SJCRH30 (cell line): Measurements from ENCODE around the gene ANAPC5. TPM values are rescaled to one million over a fixed set of nuclear protein-coding genes. Genes with fewer than 3 reads are reported as not detected.
"Not testable (repeated sequence)": the region's sequence is repeated elsewhere in the genome, so short reads cannot be mapped to it uniquely, and the experiment has no call there.

Experiments used
- DNase-seq, 2 experiments: peaks; one replicate each; pipeline ENCODE4 v3.0.0-alpha.2; 2015 to 2020
- H3K27ac ChIP-seq: fragments of 250-450 bp; sonication (Bioruptor Pico); 2 replicates; pipeline ENCODE4 v1.5.1; 2020; ENCODE audit warnings: mild to moderate bottlenecking, moderate library complexity
- H3K27me3 ChIP-seq: fragments of 250-450 bp; sonication (Bioruptor Pico); 2 replicates; pipeline ENCODE4 v1.5.1; 2020; ENCODE audit warnings: mild to moderate bottlenecking, moderate library complexity
- H3K36me3 ChIP-seq: fragments of 250-450 bp; sonication (Bioruptor Pico); 2 replicates; pipeline ENCODE4 v1.5.1; 2020; ENCODE audit warnings: mild to moderate bottlenecking, moderate library complexity
- H3K4me1 ChIP-seq: fragments of 250-450 bp; sonication (Bioruptor Pico); 2 replicates; pipeline ENCODE4 v1.5.1; 2020; ENCODE audit warnings: mild to moderate bottlenecking, moderate library complexity
- H3K4me3 ChIP-seq: fragments of 250-450 bp; sonication (Bioruptor Pico); 2 replicates; pipeline ENCODE4 v1.5.1; 2020; ENCODE audit warnings: mild to moderate bottlenecking, moderate library complexity
- H3K9me3 ChIP-seq: fragments of 250-450 bp; sonication (Bioruptor Pico); replicated peaks from 2 replicates; pipeline ENCODE4 v1.5.1; 2020; ENCODE audit warnings: mild to moderate bottlenecking, moderate library complexity
- total RNA-seq: library from RNA; depleted of rRNA; stranded (reverse); fragments of >200 nt; shearing (Covaris generic); gene quantifications from 2 replicates; pipeline ENCODE4 v1.2.3, GENCODE V29; 2014; rRNA removed

Gene ANAPC5, protein sequence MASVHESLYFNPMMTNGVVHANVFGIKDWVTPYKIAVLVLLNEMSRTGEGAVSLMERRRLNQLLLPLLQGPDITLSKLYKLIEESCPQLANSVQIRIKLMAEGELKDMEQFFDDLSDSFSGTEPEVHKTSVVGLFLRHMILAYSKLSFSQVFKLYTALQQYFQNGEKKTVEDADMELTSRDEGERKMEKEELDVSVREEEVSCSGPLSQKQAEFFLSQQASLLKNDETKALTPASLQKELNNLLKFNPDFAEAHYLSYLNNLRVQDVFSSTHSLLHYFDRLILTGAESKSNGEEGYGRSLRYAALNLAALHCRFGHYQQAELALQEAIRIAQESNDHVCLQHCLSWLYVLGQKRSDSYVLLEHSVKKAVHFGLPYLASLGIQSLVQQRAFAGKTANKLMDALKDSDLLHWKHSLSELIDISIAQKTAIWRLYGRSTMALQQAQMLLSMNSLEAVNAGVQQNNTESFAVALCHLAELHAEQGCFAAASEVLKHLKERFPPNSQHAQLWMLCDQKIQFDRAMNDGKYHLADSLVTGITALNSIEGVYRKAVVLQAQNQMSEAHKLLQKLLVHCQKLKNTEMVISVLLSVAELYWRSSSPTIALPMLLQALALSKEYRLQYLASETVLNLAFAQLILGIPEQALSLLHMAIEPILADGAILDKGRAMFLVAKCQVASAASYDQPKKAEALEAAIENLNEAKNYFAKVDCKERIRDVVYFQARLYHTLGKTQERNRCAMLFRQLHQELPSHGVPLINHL
- 107 and 115 TPM in 2 replicates for total RNA-seq

DNA sequence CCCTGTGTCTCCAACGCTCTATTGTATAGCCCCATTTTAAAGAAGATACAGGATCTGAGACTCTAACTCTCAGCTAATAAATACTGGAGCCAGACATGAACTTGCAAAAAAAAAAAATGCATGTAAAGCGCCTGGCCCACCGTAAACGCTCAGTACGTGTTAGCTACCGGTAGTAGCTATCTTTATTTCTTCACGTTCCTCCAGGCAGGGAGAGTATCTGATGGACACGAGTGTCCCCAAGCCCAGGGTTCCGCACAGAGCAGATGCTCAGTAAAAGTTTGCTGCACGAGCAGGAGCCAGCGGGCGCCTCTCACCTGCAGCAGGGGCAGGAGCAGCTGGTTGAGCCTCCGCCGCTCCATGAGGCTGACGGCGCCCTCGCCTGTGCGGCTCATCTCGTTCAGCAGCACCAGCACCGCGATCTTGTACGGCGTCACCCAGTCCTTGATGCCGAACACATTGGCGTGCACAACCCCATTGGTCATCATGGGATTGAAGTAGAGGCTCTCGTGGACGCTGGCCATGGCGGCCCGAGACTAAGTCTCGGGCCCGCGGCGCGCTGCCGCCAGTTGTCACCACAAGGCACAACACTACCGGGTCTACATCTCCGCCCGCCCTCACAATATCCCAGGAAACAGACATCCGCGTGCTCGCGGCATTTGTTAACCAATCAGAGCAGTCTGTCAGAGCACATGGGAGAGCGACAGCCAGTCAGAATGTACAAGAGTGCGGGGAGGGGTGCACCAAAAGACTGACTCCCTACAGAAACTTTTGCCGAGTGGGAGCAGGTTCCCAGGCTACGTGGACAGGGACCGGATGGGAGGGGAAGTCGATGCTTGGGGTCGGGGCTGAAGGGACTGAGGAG is at the start of gene ANAPC5:
TSS of gene ANAPC5 (minus strand) at position 592 of the 862 bp plus-strand sequence. CDS start at position 521, 71 bp downstream.
- Histone ChIP-seq H3K27me3 (no peaks in the 10 kb centered on the region), H3K9me3 (no peaks in the 10 kb centered on the region), H3K4me3 (peak within 1 kb of the TSS; percentile 75), H3K27ac (peak within 1 kb of the TSS; percentile 60), H3K4me1 (no peaks in the 10 kb centered on the region; the same call in 1 of the 2 replicates), H3K36me3 (no peaks in the 10 kb centered on the region; the same call in 1 of the 2 replicates)
- peak; percentile 97 to 99 for DNase-seq

DNA sequence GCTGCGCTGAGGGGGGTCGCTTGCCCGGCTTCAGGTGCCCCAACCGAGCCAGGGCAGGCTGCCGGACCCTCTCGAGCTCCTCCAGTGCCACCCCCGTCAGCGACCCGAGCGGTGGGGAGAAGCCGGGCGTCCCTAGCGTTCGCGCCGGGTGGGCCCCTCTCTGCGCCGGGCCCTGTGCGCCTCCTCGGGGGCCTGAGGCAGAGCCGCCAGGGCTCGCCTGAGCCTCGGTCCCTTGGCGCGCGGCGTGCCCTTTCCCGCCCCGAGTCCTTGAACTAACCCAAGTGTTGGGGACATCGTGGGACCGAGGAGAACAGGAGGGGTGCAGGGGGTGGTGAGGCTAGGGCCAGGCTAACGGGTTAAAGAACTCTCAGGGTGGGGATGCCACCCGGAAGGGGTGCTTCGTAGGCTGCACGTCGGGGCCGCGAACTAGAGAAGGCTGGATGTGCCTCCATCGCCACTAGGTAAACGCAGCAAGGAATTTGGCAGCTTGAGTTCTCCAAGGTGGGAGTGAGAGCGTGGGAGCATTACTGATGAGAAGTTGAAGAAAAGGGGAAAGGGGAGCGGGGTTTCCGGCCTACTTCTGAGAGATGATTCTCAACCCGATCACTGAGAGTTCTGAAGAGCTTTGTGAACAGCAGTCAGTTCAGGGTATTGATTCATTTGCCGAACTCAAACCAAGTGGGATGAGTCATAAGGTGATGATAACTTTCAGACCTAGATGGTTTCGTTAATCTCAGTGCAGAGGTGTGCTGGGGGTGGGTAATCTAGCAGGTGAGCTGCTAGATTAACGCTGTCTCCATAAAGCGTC is 48.3 kb upstream of the ANAPC5 start:
- H3K4me3 ChIP-seq = peak overlapping the region; percentile 85
- no peaks in the 10 kb centered on the region for H3K27me3 ChIP-seq
- peak overlapping the region; percentile 82 for H3K27ac ChIP-seq
- peak; percentile 26 to 50 for DNase-seq
- H3K9me3 ChIP-seq = no peaks in the 10 kb centered on the region
- H3K36me3 ChIP-seq = peaks cover 15% of the 10 kb centered on the region; the same call in 1 of the 2 replicates
- H3K4me1 ChIP-seq = peaks cover 10% of the 10 kb centered on the region

DNA sequence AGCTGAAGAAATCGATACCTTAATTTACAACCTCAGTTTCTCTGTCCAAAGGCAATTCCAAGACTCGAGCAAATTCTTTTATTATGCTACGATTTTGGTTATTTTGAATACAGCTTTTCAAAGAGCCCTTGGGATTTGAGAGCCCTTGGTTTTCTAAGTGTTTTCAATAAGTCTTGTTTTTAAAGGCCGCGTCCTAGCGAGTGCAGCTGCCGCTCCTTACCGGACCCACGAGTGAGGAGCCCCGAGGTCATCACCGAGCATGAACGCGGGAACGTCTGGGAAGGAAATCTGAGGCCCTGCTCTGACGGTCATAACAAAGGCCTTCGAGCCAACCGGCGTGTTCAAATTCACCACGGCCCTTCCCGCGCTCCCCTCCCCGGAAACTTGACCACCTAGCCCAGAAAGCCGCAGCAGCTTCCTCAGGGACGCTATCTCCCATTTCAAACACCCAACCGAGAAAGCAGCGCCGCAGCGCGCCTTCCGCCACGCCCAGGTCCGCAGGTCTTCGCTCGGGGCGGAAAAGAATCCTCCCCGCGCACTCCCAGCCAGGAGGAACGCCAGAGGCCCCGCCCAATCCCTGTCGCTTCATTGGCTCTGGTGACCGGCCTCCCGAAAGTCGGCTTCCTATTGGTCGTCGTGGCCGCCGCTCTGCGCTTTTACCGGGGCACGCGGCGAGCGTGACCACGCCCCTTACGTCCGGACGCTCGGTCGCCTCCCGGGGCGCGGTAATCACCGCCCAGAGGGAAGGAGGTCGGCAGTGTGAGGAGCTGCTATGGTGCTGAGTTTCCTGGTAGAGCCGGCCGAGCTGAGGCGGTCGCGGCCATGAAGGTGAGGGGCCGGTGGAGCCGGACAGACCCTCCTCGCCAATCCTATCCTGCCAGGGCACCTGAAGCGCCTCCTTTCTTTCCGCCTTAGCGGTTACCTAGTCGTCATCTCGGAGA is 47.5 kb upstream of the ANAPC5 start, which contains the start of gene RNF34:
TSS of gene RNF34 (plus strand) at position 728 of the 941 bp plus-strand sequence. CDS start at position 823, 95 bp downstream.
- peak within 1 kb of the TSS; percentile 82 for H3K27ac ChIP-seq
- H3K27me3 ChIP-seq = no peaks in the 10 kb centered on the region
- peaks cover 6% of the 10 kb centered on the region for H3K4me1 ChIP-seq
- peaks cover 7% of the 10 kb centered on the region; the same call in 1 of the 2 replicates for H3K36me3 ChIP-seq
- peak; percentile 99 for DNase-seq
- H3K4me3 ChIP-seq = peak within 1 kb of the TSS; percentile 85
- no peaks in the 10 kb centered on the region for H3K9me3 ChIP-seq

DNA sequence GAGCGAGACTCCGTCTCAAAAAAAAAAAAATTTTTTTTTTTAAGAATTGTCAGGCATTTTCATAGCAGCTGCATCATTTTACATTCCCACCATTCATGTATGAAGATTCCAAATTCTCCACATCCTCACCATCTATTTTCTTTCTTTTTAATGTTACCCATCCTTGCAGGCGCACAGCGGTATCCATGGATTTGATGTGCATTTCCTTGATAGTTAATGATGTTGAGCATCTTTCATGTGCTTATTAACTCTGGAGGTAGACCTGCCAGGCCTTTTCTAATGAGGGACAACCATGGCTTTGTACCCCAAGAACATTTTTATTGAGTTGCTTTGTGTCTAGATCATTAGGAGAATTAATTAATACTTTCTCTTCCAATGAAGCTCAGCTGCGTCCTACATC is 46.1 kb upstream of the ANAPC5 start:
- H3K4me1 ChIP-seq = peaks cover 6% of the 10 kb centered on the region
- H3K36me3 ChIP-seq = peaks cover 2% of the 10 kb centered on the region; the same call in 1 of the 2 replicates
- no peaks in the 10 kb centered on the region for H3K9me3 ChIP-seq
- H3K27me3 ChIP-seq = no peaks in the 10 kb centered on the region
- H3K27ac ChIP-seq = no peak overlapping the region
- DNase-seq = no peak
- H3K4me3 ChIP-seq = 0 out of 2 replicates have a peak overlapping the region, but pooled peaks have one; percentile 85

DNA sequence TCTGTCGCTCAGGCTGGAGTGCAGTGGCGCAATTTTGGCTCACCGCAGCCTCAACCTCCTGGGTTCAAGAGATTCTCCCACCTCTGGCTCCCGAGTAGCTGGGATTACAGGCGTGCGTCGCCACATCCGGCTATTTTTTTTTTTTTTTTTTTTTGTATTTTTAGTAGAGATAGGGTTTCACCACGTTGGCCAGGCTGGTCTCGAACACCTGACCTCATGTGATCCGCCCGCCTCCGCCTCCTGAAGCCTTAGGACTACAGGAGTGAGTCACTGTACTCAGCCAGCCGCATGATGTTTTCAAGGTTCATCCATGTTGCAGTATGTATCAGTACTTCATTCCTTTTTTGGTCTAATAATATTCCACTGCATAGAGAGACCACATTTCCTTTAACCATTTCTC is 45.3 kb upstream of the ANAPC5 start:
- no peak for DNase-seq
- Histone ChIP-seq H3K9me3 (no peaks in the 10 kb centered on the region), H3K27ac (no peak overlapping the region), H3K27me3 (no peaks in the 10 kb centered on the region), H3K36me3 (no peaks in the 10 kb centered on the region), H3K4me1 (peaks cover 6% of the 10 kb centered on the region), H3K4me3 (no peak overlapping the region)

DNA sequence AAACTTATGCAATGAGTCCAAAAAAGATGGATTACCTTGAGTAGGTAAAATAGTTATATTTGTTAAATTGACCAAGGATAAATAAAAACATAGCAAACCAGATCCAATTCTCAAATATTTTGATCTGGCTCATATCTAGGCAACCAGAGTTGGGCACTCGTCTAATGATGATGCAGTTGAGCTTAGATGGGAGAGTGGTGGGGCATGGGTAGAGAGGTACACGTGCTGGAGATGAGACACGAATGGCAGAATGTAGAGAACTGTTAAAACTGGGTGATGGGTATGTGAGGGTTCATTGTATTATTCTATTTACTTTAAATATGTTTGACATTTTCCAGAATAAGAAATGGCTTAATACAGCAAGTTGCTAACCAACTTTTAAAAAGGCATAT is 40.1 kb upstream of the ANAPC5 start:
- DNase-seq = no peak
- H3K4me1 ChIP-seq = no peaks in the 10 kb centered on the region
- no peaks in the 10 kb centered on the region for H3K9me3 ChIP-seq
- H3K27ac ChIP-seq = no peak overlapping the region
- H3K4me3 ChIP-seq = no peak overlapping the region
- no peaks in the 10 kb centered on the region for H3K36me3 ChIP-seq
- H3K27me3 ChIP-seq = no peaks in the 10 kb centered on the region

DNA sequence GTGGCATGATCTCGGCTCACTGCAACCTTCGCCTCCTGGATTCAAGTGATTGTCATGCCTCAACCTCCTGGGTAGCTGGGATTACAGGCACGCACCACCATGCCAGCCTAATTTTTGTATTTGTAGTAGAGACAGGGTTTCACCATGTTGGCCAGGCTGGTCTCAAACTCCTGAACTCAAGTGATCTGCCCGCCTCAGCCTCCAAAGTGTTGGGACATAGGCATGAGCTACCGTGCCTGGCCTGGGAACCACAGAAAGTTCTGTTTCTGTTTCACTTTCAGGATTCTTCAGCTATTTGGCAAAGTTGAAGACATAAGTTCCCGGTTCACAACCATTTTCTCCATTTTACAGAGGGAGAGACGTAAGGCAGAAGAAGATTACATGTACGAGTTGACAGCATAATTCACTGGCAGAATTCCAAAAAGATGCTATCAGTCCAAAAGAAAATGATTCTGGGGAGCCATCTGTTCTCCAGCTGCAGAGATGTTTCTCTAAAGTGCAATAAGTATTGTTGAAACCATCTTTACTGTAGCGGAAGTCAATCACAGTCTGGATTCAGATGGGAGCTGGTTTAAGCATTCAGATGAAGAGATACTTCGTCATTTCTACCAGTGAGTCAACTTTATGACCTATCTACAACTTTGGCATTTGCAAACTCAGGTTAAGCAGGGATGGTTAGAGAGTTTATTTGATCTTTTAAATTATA is 39.6 kb upstream of the ANAPC5 start:
- Histone ChIP-seq H3K27ac (no peak overlapping the region), H3K36me3 (no peaks in the 10 kb centered on the region), H3K27me3 (no peaks in the 10 kb centered on the region), H3K4me1 (no peaks in the 10 kb centered on the region), H3K9me3 (no peaks in the 10 kb centered on the region), H3K4me3 (no peak overlapping the region)
- DNase-seq = peak in 1 of 2 experiments; percentile 25

DNA sequence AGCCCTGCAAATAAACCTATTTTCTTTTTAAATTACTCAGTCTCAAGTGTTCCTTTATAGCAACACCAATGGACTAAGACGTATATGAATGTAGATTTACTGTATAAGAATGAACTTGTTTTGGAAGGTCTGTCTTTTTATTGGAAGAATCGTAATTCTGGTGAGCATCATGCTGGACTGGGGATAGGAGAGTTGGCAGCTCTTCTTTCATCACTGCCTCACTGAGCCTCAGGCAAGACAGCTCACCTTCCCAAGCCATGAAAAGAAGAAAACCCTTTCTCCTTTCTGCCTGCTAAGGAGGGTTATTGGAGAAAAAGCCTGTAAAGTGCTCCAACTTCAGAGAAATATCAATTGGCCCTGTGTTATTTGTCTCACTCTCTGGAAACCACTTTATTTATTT is 38.6 kb upstream of the ANAPC5 start:
- Histone ChIP-seq H3K9me3 (no peaks in the 10 kb centered on the region), H3K36me3 (no peaks in the 10 kb centered on the region), H3K27me3 (no peaks in the 10 kb centered on the region), H3K4me1 (no peaks in the 10 kb centered on the region), H3K27ac (no peak overlapping the region), H3K4me3 (no peak overlapping the region)
- DNase-seq = no peak

DNA sequence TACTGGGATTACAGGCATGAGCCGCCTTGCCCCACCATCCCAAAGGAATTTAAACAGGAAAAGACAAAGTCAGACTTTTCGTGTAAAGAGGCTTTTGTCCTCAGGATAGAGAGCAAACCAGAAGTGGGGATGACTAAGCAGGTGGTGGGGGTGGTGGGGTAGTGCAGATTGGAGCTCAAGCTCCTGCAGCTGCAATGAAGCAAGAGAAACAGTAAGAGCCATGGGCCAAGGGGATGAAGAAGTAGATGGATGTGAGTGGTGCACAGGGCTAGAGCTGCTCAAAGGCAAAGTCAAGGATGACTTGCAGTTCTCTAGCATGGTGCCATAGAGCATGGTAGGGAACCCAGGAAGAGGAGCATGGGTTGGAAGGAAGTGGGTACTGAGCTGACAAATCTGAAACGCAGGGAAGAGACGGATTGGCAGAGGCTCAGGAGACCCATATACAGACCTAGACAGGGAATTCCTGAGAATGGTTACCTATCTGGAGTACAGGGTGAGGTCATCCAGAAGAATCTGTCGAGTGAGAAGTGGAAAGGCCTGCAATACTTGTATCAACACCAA is 36.3 kb upstream of the ANAPC5 start:
- Histone ChIP-seq H3K9me3 (no peaks in the 10 kb centered on the region), H3K4me1 (no peaks in the 10 kb centered on the region), H3K27me3 (no peaks in the 10 kb centered on the region), H3K4me3 (no peak overlapping the region), H3K27ac (no peak overlapping the region), H3K36me3 (no peaks in the 10 kb centered on the region)
- no peak for DNase-seq

DNA sequence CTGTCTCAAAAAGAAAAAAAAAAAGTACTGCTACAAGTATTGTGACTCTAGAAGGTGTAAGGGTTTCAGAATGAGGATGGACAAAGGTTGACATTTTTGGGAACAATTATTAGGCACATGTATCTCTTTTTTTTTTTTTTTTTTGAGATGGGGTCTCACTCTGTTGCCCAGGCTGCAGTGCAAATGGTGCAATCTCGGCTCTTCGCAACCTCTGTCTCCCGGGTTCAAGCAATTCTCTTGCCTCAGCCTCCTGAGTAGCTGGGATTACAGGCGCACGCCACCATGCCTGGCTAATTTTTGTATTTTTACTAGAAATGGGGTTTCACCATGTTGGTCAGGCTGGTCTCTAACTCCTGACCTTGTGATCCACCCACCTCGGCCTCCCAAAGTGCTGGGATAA is 32.7 kb upstream of the ANAPC5 start:
- H3K36me3 ChIP-seq, DNase-seq, H3K27ac ChIP-seq, H3K27me3 ChIP-seq, H3K4me3 ChIP-seq, H3K4me1 ChIP-seq, H3K9me3 ChIP-seq: not testable (repeated sequence)

DNA sequence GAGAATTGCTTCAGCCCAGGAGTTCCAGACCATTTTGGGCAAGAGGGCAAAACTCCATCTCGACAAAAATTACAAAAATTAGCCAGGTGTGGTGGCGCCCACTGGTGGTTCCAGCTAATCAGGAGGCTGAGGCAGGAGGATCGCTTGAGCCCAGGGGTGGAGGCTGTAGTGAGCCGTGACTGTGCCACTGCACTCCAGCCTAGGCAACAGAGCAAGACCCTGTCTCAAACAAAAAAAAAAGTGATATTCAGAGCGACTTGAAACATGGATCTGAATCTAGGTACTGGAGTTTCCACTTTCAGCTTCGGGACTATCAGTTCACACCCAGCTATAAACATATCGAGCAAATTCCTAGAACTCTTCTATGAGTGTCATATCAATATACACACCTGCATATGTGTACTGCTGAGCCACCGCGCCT is 31.4 kb upstream of the ANAPC5 start:
- H3K9me3 ChIP-seq = no peaks in the 10 kb centered on the region

DNA sequence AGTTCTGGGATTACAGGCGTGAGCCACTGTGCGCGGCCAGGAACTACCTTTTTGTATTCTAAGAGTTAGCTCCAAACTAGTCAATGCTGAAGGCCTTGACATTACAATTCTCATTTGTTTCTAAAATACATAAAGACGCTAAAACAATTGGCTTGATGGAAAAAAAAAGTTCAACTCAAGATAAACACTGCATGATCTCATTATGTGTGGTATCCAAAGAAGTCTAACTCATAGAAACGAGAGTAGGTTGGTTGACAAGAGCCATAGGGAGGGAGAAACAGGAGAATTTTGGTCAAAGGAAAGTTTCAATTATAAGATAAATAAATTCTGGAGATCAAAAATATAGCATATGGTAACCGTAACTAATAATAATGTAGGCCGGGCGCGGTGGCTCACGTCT is 27.7 kb upstream of the ANAPC5 start:
- Histone ChIP-seq H3K4me1 (no peaks in the 10 kb centered on the region), H3K27me3 (no peaks in the 10 kb centered on the region), H3K9me3 (no peaks in the 10 kb centered on the region), H3K27ac (no peak overlapping the region), H3K4me3 (no peak overlapping the region), H3K36me3 (no peaks in the 10 kb centered on the region)
- no peak for DNase-seq

More for the DNA sequence above, 31.4 kb upstream of the ANAPC5 start:
- Histone ChIP-seq H3K27ac (no peak overlapping the region), H3K4me1 (no peaks in the 10 kb centered on the region), H3K36me3 (no peaks in the 10 kb centered on the region), H3K4me3 (no peak overlapping the region), H3K27me3 (no peaks in the 10 kb centered on the region)
- no peak for DNase-seq
